ENCODE data around the gene CAVIN2.

Gene CAVIN2

DNA sequence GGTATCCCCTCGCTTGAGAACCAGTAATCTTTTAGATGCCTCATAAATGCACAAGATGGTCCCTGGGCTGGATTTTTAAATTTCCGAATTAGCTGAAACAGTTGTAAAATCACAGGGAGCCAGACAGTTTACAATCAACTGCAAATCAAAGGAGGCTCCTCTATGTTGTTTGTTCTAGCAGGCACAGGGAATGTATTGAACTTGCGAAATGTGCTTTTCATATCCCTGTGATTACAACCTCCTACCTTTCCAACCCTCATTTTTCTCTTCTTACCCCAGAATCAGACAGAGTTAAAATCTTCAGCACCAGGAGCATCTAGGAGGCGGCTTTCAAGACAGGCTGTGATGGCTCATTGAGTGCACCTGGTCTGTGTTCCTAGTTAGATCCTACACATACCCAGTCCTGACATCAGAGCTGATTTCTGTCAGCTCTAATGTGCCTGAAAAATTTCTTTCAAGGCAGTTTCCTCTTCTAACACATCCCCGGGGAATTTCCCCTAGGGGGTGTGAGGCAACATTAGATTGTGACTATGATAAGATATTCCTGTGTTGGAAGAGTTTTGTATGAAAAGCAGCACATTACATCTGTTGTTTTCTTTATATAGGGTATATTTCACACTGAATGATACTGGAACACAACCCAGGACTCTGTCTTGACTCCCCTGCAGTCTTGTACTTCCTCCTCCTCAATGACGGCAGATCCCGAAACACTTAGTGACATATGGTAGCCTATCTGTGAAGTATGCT, 17.9 kb upstream of the CAVIN2 start:
- no peak for DNase-seq

DNA sequence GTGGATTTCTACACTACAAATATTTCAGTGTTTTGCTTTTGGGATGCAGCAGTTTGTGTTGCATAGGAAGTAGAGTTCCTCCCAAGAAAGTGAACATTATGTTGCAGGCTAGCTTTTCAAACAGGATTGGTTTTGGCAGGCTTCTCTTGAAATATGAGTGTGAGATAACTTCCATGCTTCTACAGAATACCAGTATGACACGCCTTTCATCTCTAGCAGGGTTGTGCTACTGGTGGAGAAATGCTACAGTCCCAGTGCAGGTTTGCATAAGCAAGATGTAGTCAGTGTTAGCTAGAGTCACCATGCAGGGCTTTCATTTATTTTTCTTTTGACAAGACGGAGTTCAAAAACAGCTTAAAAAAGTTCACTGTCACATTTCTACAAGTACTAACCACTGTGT, 17.1 kb upstream of the CAVIN2 start:
- DNase-seq = no peak

DNA sequence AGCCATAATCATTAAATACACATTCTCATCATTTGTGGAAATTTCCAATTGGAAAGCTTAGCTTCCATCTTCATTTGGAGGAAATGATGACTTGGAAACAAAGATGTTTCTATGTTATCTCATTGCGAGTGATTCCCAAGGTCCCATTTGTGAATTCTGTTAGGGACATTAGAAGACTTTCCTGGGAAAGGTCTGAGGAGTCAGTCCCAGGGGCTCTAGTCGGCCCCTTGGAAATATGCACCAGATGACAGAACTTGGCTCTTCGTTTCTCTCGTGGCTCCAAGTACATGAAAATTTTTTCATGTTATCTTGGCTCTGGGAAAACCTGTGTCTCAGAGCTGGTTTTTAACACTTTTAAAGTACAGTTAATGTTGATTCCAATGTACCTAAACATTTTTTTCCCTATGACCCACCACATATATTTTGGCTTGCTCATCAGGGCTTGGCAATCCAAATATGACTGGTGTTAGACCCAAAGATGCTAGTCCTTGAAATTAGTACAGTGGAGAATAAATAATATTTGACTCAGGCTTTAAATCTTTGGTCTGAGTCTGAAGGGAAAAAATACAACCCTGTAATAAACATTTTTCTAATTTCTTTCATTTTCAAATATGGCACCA, 15.4 kb upstream of the CAVIN2 start:
- DNase-seq = no peak

DNA sequence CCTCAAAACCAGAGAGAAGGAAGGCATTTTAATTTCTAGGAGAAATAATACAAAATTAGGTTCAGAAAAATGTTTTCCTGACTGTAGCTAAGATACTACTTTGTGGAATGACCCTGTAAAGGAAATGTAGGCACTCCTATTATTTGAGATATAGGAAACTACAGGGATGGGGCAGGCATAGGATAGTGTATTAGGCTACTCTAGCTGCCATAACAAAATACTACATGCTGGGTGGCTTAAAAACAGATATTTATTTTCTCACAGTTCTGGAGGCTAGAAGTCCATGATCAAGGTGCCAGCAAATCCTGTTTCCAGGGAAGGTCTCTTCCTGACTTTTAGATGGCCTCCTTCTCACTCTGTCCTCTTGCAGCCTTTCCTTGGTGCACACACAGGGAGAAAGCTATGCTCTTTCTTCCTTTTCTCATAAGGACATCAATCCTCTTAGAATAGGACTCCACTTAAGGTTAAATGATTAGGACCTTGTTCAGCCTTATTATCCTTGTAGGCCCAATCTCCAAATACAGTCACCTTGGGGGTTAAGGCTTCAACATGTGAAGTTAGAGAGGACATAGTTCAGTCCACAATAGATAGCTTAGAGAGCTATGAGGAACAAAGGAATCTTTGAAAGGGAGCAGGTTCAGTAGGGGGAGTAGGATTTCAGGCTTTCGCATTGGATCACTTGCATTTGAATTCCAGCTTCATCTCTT, 14.0 kb upstream of the CAVIN2 start:
- DNase-seq = peak in 1 of 2 experiments; percentile 1

DNA sequence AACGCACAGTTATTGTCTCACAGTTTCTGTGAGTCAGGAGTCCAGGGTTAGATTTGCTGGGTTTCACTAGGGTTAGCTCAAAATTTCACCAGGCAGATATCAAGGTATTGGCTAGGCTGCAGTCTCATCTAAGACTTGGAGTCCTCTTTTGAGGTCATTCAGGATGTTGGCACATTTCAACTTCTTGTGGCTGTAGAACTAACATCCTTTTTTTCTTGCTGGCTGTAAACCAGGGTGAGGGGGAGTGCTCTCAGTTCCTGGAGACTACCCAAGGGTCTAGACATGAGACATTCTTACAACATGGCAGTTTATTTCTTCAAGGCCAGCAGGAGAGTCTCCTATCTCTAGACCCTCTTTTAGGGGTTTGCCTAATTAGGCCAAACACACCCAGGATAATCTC, 12.8 kb upstream of the CAVIN2 start:
- no peak for DNase-seq

DNA sequence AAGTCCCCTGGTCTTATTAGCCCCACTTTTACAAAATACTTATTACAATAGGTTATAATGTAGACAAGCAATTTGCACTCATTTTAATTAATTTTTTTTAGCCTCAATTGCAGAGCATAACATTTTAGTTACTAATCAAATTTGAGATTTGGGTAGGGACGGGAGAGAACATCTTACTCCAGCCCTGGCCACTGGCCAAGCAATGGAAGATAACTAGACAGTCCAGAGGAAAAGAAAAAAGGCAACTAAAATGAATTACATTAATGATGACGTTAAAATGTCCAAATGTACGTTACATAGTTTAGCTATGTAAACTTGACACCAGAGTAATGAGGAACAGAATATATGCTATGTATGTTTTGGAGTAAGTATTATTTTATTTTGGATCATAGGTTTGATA, 11.0 kb upstream of the CAVIN2 start:
- no peak for DNase-seq

DNA sequence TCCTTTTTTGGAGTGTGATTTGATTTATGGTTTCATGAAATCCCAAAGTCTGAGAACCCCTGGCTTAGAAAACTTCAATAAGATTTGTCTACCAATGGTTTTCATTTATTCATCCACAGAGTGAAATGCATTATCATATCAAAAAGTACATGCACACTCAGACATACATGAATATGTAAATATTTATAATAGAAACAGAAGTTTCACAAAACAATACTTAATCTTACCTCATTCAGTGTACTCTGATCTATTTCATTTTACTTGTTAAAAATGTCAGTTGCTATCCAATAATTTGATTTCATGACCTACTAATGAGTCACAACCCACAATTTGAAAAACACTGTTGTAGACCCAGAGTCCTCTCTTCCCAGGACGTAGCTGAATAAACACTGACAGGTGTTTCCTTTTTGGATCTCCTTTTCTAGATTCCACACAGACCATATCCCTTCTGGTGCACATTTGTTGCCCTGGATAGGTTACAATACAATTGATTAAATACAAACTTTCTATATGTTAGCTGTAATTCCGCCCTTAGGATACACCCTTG, 10.4 kb upstream of the CAVIN2 start:
- DNase-seq = no peak

DNA sequence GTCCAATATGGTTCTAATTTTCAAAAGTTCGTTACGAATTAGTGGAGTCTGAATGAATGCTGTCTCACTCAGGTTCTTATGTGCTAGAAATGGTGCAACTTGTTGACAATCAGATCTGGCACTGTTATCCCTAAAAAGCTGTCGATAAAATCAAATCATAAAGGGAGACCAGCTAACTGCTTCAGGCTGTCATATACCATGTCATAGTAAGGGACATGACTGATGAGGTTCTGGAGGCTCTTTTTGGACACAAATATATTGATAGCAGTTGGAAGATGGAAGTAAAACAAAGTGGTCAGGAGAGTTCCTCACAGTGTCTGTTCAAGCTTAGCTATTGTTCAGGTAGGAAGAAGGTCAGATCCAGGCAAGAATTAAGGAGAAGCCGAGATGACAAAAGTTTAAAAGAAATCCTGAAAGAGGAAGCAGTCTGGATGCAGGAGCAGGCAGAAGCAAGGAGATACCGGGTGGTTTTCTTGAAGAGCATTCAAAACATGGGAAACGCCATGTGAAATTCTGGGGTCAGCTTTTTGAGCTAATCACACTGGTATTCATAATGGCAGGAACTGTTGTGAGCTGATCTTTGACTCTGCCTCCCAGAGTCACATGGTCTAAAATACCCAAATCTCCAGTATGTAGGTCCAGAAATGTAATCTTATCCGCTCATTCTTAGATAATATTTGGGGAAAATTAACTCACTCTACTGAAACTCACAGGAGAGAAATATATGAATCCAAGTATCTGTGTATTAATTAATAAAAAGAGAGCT, 9.4 kb upstream of the CAVIN2 start:
- DNase-seq = no peak

DNA sequence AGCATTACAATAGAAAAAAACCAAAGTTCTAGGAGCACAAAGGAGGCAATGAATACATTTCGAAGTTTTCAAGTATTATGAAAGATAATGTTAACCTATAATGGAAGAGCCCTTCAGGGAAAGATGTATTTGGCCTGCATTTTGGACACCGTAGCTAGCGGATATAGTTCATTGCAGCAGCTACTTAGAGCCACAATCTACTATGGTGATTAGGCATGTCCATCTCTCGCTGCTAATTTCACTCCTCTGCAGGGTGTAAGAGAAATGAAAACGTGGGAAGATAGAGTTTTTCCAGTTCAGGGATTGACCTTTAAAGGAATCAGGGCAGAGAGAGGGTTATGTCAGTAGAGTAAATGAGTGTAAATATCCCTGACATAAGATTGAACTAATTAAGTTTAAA, 8.5 kb upstream of the CAVIN2 start:
- DNase-seq = no peak

DNA sequence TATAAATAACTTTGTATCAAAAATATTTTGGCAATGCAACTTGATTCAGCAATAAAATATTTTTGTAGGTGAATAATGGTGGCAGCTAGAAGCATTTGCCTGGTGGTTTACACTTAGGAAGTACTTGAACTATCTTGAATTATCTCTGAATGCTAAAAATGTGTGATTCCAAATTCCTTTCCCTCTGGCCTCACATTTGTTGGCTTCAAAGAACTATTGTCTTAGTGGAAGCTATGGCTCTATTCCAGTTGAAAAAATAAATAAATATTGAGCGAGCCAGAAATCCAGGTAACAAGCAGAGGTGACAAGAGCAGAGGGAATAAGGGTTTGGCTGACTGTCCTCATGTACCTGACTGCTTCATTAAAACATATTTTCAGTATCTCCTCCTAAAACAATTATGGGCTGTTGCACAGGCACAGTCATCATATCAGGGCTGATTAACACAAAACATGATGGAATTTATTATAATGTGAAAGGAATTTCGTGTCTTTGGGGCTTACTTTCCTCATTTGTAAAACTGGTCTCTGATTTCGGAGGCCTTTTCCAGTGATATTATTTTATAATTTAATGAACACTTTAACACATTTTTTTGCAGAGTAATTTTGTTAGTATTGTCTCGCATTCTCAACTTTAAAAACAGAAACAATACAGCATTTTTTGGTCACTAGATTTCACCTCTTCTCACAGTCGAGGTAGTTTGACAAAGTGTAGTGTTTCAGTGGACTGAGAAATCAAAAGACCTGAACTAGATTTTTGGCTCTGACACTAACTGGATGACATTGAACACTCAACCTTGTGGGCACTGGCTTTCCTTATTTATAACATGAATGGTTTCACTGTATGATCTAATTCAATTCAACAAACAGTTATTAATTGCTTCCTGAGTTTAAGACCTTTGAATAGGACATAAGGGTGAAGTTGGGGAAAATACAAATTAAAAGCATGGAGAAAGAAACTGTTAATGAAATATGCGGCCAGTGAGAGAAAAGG, 7.8 kb upstream of the CAVIN2 start:
- DNase-seq = no peak

DNA sequence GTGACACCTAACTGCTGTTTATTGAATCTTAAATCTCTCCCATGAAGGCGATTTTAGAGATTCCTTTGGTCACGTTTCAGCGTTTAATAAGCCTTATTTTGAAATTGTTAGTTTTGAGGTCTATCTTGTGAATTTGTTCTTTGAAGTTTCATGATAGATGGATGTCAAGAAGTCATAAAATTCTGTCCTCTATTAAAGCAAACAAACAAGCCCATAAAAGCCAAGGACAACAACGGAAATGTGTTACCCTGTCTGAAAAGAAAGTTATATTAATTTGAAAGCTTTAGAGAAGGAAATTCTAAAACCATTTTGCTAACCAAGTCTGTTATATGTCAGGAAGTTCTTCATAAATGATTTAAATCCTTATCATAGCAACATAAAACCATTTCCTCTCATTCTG, 7.0 kb upstream of the CAVIN2 start:
- DNase-seq = no peak

DNA sequence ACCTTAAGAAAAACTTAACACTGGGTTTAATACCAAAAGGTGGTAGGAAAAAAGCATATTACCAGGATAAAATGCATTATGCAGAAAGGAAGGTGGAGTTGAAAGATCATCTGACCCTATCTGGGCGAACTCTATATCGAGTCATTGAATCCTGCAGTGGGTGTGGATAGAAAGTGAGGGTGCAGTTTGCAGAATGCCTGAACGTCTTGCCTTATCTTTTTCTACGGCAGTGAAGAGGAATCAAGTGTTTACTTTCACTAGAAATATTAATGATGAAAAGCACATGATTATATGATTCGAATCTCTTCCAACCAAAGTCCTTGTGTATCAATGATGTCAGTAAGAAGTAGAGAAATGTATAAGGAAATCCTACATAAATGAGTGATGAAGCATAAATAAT, 4.3 kb upstream of the CAVIN2 start:
- DNase-seq = no peak

DNA sequence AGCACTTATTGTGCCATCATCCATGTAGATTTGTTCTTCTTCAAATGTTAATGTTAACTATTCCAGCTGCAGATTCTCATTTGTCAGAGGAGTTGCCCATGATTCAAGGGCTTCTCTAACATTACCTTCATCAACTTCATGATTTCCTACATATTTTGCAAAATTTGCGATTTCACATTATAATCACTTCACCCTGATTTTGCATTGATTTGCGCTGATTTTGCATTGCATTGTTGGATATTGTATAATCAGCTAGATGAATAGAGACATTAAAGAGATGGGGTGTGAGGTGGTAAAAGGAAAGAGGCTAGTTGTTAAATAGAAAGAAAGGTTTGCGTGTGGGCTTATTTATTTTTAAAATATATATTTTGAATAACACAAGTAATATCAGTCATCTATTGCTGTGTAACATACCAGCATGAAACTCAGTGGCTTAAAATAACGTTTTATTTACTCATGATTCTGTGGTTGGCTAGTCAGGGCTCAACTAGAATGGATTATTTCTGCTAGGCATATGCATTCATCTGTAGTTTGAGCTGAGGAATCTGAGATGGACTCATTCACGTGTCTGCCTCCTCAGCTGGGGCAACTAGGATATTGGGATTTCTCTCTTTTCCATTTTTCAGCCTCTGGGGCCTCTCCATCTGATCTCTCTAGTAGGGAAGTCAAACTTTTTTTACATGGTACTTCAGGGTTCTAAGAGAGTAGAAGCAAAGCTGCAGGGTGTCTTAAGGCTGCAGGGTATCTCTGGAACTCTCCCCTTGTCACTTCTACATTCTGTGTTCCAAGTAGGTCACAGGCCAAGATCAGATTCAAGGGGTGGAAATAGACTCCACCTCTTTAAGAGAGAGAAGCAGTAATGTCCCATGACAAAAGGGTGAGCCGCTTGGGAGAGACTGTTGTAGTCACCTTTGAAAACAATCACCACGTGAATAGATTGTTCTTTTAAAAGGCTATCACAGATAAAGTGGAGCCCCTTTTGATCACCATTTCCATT, 2.2 kb upstream of the CAVIN2 start:
- no peak for DNase-seq

DNA sequence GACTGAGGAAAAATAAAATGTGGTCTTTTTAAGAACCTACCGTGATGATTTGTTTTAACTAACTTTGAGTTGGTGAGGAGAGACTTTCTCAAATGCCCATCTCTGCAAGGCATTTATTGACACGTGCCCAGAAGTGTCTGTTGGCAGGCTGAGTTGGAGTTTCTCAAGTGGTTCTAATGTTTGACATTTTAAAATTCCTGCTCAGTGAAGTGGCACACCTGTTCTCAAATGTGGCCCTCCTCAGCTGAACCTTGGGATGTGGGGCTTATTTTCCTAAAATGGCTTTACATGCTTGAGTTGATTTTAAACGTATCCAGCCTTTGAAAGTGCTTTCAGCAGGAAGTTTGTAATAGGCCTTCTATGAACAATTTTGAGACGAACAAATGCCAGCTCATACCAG, 876 bp upstream of the CAVIN2 start:
- DNase-seq = peak in 1 of 2 experiments; percentile 3

DNA sequence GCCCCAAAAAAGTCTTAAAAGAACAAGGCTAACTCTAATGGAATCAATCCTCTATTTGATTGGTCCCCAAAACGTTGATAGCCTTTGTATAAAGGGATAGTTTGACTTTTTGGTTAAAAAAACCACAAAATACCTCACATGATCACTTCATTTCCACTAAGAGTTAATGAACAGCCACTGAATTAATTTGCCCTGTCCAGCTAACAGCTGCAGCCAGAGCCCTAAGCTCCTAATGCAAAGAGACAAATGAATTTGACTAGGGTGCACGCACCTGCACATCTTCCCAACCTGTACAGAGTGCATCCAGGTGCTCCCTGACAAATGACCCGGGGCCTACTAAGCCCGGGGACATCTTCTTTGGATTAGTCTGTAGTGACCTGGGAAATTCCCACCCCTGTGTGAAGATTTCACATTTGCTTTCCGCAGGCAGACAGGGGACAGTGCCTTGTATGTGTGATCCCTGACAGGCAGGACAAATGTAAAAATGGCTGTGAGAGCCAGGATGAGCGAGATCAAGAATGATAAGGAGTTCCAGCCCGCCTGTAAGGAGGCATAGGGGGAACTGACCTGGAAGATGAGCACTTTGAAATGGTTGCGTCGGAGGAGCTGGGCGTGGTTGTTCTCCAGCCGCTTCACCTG, 893 bp downstream of the CAVIN2 start:
- DNase-seq = peak in 1 of 2 experiments; percentile 67

DNA sequence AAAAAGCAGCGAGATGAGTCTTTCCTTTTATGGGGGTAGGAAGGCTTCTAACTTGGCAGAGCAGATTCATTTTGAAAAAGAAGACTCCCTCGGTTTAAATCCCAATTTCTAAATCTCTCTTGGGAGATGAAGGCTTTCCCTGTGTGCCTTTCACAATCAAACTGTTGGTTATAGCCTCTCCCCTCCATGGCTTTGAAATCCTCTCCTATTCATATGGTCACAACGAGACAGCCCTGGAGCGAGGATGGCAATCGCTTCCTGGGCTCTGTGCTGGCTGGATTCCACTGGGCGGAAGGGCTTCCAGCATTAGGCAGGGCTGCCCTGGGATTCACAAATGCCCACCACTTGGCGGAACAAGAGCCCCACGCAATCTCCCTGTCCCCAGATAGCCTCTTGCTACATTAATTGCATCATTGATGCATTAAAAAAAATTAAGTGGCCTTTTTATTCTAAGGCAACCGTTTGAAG, 1.6 kb downstream of the CAVIN2 start:
- DNase-seq = no peak

DNA sequence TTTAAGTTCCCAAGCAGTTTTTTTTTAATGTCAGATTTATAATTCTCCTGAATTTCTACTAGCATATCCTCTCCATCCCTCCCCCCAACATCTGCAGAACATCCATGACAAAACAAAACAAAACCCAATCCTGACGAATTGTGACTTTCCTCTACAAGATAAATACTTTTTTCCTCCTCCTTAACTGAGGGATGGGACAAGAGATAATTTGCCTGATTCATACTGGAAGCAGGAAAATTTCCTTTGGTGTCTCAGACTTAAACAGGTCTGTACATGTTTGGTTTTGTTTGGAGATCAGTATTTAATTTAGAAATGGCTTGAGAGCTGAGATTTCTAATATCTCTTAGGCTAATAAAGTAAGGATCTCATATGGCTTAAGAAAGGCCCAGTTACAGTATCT, 2.2 kb downstream of the CAVIN2 start:
- no peak for DNase-seq

DNA sequence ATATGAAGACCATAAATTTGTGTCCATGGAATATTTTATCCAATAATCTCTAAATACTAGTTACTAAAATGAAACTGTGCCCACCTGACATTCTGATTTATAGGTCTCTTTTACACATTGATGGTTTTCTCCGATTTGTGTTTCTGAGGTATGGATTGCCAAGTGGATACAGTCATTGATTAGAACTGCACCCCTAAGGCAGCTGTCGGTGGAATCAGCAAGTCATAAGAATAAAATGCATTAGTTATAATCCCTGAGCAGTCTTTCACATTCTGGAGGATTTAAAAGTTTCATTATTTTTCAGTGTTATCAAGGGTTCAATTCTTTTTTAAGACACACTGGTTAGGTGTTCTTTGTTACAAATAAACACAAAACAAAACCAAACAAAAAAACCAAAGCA, 6.0 kb downstream of the CAVIN2 start:
- DNase-seq = no peak

DNA sequence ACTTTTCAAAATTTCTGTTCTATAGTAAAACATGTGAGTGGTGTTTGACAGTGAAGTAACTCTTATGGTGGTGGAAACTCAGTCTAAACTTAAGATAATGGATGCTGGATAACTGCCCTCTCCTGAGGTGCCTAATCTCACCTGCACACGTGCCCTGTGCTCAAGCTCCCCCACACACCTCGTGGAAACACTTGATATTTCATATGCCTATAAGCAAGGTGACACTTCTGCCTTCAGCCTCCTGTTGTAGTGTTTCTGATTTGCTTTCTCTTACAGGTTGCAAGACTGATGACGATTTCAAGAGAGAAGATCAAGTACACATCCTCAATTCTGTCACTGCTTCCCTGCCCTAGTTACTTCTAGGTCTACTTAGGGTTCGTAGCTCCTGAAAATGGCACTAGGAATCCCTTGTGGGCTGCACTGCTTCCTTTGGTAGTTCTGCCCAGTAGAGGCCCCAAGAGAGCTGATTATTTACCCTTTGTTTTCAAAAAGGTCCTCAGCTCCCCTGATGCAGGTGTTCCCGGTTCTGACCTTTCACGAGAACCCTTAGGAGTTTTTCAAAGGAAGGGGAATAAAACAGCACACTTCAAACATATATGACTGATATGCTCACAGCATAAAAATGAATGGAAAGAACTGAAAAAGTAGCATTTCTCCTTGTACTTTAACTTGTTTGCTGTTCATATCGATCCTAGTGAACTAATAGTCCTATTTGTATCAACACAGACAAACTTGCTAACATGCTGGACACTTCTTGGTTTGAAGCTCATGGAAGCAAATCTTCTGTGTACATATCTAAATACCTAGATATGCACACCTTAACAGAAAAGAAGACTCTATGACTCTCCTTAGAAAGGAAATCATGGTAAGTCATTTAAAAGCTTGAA, 6.7 kb downstream of the CAVIN2 start:
- DNase-seq = no peak

Data from NCI-H526 (cell line).